Activated naive CD4-positive, alpha-beta T cell treated with anti-CD3 and anti-CD28 coated beads, Interleukin-2, amount 50 U/mL, for 16 hours (primary cell): Measurements from ENCODE around the gene FOXI1.
"Not testable (repeated sequence)": the region's sequence is repeated elsewhere in the genome, so short reads cannot be mapped to it uniquely, and the experiment has no call there.

ENCODE experiments used
- DNase-seq: peaks from one replicate; pipeline ENCODE4 v3.0.0-alpha.2; 2020

The FOXI1 gene

DNA sequence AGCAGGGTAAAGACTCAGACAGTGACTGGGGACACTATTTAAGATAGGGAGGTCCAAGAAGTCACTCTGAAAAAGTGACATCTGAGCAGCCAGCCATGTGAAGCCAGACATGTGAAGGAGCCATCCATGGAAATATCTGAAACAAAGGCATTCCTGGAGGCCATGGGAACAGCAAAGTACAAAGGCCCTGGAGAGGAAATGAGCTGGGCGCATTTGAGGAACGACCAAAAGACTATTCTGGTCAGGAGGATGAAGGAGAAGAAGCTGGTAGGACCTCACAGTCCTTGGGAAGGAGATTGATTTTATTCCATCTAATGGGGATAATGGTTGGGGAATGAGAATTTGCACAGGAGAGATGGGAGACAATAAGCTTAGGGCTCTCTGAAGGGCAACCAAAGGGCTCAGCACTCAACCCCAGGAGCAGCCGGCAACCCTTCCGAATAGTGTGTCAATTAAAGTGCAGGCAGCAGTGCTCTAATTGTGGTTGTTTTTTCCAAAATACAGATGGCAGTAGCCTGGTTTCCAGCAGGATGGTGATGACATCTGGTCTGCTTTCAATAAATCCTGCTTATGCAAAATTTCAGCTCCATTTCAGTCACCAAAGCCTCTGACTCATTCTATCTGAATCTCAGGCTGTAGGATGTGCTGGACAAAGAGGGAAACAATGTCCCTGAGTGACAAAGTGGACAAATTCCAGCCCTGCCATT is 26.7 kb downstream of the FOXI1 start:
- no peak for DNase-seq

DNA sequence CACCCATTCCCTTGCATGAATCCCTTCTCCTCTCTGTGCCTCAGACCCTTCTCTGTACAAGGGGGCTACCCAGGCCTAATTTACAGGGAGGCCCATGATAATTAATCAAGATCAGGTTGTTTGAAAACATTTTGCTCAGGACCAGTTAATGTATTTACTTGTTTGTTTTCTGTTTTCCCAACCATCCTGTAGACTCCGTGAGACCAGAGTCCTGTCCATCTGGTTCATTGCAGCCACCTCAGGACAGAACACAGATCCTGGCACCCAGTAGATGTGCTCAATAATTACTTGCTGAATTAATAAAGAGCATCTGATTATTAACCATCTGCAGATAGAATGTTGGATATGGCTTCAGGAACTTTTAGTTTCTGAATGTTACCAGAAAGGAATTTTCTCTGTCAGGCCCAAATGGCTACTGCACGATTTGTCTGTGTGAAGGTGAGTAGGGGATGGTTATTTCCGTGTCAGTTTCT is 27.3 kb downstream of the FOXI1 start:
- DNase-seq: no peak

DNA sequence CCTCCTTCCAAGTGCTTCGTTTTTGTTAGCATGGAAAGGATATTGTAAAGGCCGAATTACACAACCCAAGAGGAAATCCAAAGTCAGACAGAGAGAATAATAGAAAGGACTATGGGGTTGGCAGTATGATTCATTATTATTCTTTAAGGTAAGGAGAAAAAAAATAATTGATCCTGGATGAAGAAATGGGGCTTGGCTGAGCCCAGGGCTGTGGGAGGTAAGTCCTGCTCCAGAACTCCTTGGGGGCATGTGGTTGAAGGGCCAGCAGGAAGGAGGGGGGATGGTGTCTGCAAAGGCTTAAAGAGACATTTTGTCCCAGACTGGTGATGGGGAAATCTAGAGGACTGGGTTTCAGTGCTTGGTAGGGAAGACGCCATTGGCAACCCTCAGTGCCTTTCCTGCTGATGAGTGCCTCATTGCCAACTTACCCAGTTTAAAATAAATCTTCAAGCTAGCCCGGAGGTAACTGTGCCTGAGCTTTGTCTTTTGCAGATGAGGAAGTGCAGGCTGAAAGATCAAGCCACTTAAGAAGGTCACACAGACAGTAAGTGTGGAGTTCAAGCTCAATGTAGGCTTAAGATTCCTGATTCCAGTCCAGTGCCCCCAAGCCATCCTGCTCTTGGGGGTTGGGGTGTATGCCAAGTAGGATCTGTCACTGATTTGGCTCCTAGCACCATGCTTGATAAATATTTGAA is 30.2 kb downstream of the FOXI1 start:
- no peak for DNase-seq

DNA sequence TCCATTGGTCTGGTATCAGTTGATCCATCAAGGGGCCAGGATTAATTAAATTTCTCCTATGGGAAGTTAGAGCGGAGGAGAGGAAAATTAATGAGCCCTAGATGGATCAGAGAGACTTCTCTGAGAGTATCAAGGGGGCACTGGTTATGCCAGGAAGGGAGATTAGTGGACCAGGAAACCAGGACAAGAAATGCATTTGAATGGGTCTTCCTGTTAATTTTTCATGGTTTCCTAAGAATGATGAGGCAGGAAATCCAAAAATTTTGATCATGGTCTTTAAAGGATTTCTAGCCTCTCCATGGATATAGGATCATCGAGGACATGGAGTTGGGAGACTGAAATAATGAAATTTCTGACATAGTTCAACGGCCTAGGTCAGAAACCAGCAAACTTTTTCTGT is 30.8 kb downstream of the FOXI1 start:
- no peak for DNase-seq

GRCh38 chr5:170137694-170138214 is 32.1 kb downstream of the FOXI1 start:
- DNase-seq: no peak

DNA sequence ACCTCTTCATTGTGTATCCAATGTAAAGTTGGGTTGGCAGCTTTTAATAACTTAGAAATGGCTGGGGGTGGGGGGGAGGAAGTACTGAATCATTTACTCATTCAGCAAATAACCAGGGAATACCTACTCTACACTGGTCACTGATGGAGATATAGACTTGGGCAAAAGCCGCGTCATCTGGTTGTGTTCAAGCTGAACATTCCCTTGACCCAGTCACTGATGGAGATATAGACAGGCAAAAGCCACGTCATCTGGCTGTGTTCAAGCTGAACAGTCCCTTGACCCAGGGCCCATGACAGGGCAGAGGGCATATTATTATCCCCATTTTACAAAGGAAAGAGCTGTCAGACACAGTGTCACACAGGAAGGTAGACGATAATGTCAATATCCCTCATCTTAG is 32.6 kb downstream of the FOXI1 start:
- DNase-seq: no peak

DNA sequence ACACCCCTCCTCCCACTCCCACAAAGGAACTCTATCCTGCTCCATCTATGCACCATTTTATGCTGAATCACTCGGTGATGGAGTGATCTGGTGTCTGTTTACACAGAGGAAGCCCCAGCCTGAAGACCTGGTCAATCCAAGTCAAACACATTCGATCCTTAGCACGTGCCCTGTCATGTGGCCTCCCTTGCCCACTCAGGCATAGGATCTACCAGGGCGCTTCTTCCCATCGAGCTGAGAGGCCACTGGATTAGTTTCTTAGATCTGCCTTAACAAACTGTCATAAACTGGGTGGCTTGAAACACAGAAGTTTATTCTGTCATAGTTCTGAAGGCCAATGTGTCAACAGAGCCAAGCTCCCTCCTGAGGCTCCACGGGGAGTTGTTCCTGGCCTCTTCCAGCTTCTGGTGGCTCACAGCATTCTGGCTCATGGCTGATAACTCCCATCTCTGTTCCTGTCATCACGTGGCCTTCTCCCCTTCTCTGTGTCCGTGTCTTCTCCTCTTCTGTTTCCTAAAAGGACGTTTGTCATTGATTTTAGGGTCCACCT is 34.2 kb downstream of the FOXI1 start:
- no peak for DNase-seq

DNA sequence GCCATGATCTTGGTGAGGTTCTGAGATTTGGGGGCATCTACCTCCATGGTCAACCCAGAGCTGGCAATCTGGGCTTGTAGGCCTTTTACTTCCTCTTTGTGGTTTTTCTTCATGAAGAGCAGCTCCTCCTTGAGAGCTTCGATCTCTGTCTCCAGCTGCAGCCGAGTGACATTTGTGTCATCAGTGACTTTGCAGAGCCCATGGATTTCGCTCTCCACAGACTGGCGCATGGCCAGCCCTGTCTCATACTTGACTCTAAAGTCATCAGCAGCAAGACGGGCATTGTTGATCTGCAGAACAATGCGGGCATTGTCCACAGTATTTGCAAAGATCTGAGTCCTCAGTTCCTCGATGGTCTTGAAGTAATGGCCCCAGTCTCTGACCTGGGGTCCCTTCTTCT is 35.5 kb downstream of the FOXI1 start:
- not testable (repeated sequence) for DNase-seq

DNA sequence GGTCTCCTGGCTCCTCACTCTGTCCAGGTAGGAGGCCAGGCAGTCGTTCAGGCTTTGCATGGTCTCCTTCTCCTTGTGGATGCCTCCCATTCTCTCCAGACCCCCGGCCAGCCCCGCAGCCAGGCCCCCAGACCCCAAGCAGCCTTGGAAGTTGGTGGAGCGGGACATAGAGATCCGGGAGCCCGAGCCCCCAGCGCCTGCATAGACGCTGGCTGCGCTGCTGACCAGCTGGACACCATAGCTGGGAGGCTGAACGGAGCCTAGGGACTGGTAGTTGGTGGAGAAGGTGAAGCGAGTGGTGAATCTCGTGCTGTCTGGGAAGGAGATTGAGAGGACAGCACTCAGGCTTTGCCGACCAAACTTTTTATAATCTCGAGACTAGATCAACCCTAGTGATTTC is 35.9 kb downstream of the FOXI1 start:
- no peak for DNase-seq

DNA sequence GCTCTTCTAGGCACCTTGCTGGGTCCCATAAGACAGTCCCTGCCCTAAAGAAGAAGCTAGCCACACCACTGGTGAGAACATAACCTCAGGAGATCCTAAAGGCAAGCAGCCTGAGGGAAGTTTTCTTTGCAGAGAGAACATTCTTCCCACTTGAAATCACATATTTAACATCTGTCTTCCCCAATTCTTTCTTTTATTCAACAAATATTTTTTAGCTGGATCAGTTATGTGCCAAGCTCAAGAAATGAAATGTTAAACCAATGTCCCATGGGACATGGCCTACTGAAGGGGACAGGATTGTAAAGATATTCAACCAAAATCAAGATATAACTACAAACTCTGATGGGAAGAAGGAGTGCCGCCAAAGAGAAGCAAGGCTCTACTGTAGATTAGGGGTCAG is 36.5 kb downstream of the FOXI1 start:
- no peak for DNase-seq

DNA sequence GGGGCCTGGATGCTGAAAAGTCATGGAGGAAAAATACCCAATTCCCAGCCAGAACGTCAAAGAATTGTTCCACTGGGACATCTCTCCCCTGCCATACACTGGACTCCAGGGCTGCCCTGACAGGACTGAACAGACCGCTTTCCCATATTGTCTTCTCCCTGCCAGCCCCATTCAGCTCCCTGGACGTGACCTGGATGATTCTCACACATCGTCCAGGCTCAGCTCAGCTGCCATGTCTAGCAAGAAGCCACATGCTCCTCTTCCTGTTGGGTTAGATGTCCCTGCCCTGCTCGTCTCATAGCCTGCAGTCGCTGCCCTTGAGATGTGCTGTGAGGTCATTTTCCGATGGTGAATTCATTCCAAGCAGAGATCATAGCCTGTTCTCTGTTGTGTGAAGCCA is 37.4 kb downstream of the FOXI1 start:
- no peak for DNase-seq

DNA sequence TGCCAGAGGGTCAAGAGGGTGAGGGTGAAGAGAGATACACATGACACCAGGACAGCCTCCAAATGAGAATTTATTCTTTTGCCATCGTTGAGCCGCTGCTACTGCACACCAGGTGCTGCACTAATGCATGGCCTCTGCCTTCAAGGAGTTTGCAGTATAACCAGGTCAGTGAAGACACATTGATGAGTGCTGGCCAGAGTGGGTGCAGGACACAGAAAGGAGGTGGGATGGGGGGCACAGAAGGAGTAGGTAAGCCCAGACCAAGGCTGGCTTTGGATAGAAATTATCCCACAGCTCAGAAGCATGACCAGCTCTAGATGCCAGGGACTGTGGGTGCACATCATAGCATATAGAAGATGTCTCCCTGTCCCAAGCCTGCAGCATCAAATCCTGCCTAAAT is 38.0 kb downstream of the FOXI1 start:
- no peak for DNase-seq

DNA sequence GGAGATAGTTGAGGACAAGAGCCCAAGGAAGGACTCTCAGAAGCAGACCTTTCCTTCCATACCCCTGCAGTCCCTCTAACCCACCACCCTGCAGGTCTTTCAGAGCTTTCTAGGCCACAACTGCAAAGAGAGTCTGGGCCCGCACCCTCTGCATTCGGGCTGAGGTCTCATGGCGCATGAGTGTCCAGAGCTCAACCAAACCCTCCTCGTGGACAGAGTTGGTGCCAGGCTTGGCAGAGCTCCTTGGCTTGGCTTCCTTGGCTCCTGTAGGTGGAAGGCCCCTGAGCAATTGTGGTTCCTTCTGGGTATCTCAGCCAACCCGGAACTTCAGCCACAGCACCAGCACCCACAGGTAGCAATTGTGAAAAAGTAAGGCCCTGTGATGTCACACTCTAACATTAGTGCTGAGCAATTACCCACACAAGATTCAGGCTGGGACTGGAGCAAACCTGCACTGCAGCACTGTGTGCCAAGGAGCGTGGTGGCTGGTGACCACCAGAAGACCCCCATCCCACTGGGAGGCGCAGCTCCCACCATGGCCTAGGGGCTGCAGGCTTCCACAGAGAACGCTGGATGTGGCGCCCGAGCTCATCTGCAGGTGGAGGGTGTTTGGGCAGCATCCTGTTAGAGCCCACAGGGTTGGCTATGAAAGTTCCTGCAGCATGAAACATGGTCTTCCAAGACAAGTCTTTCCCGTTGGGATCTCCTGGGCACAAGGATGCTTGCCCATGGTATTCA is 38.8 kb downstream of the FOXI1 start:
- DNase-seq: no peak

DNA sequence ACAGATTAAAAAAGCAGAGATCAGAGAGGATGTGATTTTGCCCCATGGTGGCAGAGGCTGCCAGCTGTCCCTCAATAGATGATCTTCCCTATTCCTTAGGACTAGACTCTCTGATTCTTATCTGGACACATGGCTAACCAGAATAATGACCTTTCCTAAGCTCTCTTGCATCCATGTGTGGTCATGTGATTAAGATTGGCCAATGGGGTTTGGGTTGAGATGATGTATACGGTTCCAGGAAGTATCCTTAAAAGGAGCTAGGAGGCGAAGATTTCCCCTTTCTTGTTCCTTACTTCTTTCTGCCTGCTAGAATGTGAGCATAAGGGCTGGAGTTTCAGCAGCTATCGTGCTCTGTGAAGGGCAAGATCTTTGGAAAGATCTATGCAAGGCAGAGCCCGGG is 39.8 kb downstream of the FOXI1 start:
- no peak for DNase-seq

- DNase-seq: no peak
Observed at GRCh38 chr5:170147051-170147752, 41.5 kb downstream of the FOXI1 start.

- DNase-seq: no peak
Observed at GRCh38 chr5:170147753-170148264, 42.1 kb downstream of the FOXI1 start.

GRCh38 chr5:170148430-170149205 is 42.9 kb downstream of the FOXI1 start:
- no peak for DNase-seq

DNA sequence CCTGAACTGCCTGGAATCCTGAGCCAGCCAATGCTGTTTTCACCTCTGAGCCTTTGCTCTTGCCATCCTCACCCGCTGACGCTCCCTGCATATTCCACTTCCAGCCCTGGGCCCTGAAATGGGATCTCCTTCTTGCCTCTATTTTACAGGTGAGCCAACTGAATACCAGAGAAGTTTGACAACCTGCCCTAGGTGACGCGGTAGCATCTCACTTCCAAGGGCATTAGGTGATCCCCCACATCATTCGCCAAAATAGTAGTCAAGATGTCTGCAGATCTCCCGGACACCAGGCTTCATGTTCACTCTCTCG is 43.5 kb downstream of the FOXI1 start:
- DNase-seq: no peak

- no peak for DNase-seq
Observed at GRCh38 chr5:170150713-170151096, 45.0 kb downstream of the FOXI1 start.

- no peak for DNase-seq
Observed at GRCh38 chr5:170151097-170151831, 45.6 kb downstream of the FOXI1 start.

DNA sequence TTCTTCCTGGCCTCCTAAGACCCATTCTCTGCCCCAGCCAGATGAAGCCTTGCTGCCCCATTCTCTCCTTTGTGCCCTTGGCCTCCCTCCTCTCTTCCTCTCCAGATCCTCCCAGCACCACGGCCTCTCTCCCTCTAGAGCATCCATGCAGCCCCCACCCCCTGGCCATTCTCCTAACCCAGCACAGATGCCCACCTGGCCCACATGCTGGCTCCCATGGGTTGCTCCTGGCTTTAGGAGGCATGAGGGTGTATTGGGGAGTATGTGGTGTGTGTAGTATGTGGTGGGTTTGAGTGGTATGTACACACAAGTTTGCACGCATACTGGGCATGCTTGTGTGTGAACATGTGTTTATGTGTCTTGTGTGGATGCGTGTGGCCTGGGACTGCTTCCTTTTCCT is 47.1 kb downstream of the FOXI1 start:
- no peak for DNase-seq
